SK-N-SH treated with all-trans-retinoic acid at 6 μM for 48 hours (cell line): ENCODE measurements around the gene PTPRN2.

ENCODE experiments used
- BACH2 ChIP-seq: fragments of 250-450 bp; sonication (Bioruptor Pico); IDR thresholded peaks from 2 replicates; pipeline ENCODE4 v1.9.0; 2021; ENCODE audit warnings: mild to moderate bottlenecking, borderline replicate concordance
- CSRNP3 ChIP-seq: fragments of 250-450 bp; sonication (Bioruptor Pico); IDR thresholded peaks from 2 replicates; pipeline ENCODE4 v1.5.1; 2021; ENCODE audit warnings: mild to moderate bottlenecking, moderate library complexity
- GLIS3 ChIP-seq: fragments of 250-450 bp; sonication (Bioruptor Pico); IDR thresholded peaks from 2 replicates; pipeline ENCODE4 v1.5.0; 2020; ENCODE audit warnings: mild to moderate bottlenecking, moderate library complexity
- OSR1 ChIP-seq: fragments of 250-450 bp; sonication (Bioruptor Pico); IDR thresholded peaks from 2 replicates; pipeline ENCODE4 v1.8.0; 2022; ENCODE audit warnings: moderate library complexity, mild to moderate bottlenecking, inconsistent platforms
- PATZ1 ChIP-seq: fragments of 250-450 bp; sonication (Bioruptor Pico); IDR thresholded peaks from 2 replicates; pipeline ENCODE4 v1.8.0; 2020; ENCODE audit warnings: mild to moderate bottlenecking, moderate library complexity, borderline replicate concordance
- PPARA ChIP-seq: fragments of 250-450 bp; sonication (Bioruptor Pico); IDR thresholded peaks from 2 replicates; pipeline ENCODE4 v1.5.0; 2020; ENCODE audit warnings: mild to moderate bottlenecking, borderline replicate concordance
- TOX ChIP-seq: fragments of 250-450 bp; sonication (Bioruptor Pico); IDR thresholded peaks from 2 replicates; pipeline ENCODE4 v1.8.0; 2021; ENCODE audit warnings: mild to moderate bottlenecking, moderate library complexity, borderline replicate concordance
- ZFP30 ChIP-seq: fragments of 450-650 bp; formaldehyde crosslinking; IDR thresholded peaks from 2 replicates; pipeline ENCODE4 v1.5.0; 2022; ENCODE audit warnings: mild to moderate bottlenecking, moderate library complexity
- ZNF70 ChIP-seq: fragments of 450-650 bp; formaldehyde crosslinking; IDR thresholded peaks from 2 replicates; pipeline ENCODE4 v1.5.0; 2020; ENCODE audit warnings: mild to moderate bottlenecking, moderate library complexity
- ZNF8 ChIP-seq: fragments of 450-650 bp; formaldehyde crosslinking; IDR thresholded peaks from 2 replicates; pipeline ENCODE4 v1.5.0; 2020; ENCODE audit warnings: mild to moderate bottlenecking, moderate library complexity

- TF ChIP-seq PATZ1 (CRISPR knock-in tag): no peak
- TF ChIP-seq ZFP30 (CRISPR knock-in tag): no peak
- TF ChIP-seq TOX (CRISPR knock-in tag): no peak
- TF ChIP-seq CSRNP3 (CRISPR knock-in tag): no peak
- no peak for TF ChIP-seq OSR1 (CRISPR knock-in tag)
- no peak for TF ChIP-seq ZNF70 (CRISPR knock-in tag)
- TF ChIP-seq PPARA (CRISPR knock-in tag): no peak
- no peak for TF ChIP-seq GLIS3 (CRISPR knock-in tag)
- no peak for TF ChIP-seq ZNF8
- no peak for TF ChIP-seq BACH2 (CRISPR knock-in tag)
Observed at GRCh38 chr7:158362912-158363905, 224.4 kb downstream of the PTPRN2 start.
